ENCODE results near the gene ANKRD13B.
A peak's percentile ranks its signal among the peaks of the same experiment; 100 is the strongest.

ANKRD13B gene

DNA sequence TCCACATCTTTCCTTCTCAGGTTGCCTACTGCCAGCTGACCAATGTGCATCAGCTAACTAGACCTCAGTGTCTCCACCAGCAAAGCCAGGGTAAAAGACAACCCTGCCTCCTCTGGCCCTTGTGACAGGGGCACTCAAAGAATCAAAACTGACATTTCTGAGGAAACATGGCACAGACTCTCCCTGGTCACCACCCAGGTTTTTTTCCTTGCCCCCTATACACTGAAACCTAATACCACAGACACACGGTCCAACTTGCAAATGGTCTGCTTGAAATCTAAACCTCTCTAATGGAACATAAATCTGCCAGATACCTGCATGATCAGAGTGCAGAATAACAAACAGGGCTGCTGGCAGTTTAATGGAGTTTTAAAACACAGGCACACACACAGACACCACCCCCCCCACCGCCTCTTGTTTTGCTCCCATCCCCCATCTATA is 49.3 kb downstream of the ANKRD13B start:
- peak; percentile 47 for ATAC-seq

DNA sequence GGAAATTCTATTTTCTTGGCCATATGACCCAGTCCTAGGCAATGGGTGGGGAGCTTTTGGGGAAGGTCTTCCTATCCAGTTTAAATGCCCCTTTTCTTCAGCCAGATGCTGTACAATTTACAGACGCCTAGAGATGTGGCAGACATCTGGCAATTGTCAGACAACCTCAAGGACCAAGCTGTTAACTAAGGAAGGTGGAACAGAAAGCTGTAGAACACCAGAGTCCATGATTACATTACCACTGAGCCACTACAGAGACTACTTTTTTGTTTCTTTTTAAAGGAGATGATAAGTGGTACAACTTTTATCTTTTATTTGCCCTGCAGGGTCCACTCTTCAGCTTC is 50.9 kb downstream of the ANKRD13B start:
- ATAC-seq = no peak
- TF ChIP-seq PPARA (CRISPR knock-in tag; IDR thresholded peaks at IDR 0.05; ENCODE audit: borderline replicate concordance) (no peak), CSDC2 (CRISPR knock-in tag; IDR thresholded peaks at IDR 0.05) (no peak)
- TF ChIP-seq, protein P1, sequence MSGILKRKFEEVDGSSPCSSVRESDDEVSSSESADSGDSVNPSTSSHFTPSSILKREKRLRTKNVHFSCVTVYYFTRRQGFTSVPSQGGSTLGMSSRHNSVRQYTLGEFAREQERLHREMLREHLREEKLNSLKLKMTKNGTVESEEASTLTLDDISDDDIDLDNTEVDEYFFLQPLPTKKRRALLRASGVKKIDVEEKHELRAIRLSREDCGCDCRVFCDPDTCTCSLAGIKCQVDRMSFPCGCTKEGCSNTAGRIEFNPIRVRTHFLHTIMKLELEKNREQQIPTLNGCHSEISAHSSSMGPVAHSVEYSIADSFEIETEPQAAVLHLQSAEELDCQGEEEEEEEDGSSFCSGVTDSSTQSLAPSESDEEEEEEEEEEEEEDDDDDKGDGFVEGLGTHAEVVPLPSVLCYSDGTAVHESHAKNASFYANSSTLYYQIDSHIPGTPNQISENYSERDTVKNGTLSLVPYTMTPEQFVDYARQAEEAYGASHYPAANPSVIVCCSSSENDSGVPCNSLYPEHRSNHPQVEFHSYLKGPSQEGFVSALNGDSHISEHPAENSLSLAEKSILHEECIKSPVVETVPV (CRISPR knock-in tag; IDR thresholded peaks at IDR 0.05) = no peak
- TF ChIP-seq, protein P2, sequence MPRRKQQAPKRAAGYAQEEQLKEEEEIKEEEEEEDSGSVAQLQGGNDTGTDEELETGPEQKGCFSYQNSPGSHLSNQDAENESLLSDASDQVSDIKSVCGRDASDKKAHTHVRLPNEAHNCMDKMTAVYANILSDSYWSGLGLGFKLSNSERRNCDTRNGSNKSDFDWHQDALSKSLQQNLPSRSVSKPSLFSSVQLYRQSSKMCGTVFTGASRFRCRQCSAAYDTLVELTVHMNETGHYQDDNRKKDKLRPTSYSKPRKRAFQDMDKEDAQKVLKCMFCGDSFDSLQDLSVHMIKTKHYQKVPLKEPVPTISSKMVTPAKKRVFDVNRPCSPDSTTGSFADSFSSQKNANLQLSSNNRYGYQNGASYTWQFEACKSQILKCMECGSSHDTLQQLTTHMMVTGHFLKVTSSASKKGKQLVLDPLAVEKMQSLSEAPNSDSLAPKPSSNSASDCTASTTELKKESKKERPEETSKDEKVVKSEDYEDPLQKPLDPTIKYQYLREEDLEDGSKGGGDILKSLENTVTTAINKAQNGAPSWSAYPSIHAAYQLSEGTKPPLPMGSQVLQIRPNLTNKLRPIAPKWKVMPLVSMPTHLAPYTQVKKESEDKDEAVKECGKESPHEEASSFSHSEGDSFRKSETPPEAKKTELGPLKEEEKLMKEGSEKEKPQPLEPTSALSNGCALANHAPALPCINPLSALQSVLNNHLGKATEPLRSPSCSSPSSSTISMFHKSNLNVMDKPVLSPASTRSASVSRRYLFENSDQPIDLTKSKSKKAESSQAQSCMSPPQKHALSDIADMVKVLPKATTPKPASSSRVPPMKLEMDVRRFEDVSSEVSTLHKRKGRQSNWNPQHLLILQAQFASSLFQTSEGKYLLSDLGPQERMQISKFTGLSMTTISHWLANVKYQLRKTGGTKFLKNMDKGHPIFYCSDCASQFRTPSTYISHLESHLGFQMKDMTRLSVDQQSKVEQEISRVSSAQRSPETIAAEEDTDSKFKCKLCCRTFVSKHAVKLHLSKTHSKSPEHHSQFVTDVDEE (CRISPR knock-in tag; IDR thresholded peaks at IDR 0.05) = no peak

More for the DNA sequence above, 49.3 kb downstream of the ANKRD13B start:
- TF ChIP-seq ZFP3 (CRISPR knock-in tag; IDR thresholded peaks at IDR 0.05) (no peak), TCF4 (CRISPR knock-in tag; IDR thresholded peaks at IDR 0.05; ENCODE audit: borderline replicate concordance) (peak; percentile 33; the same call in 1 of the 2 replicates), ZC3H10 (CRISPR knock-in tag; IDR thresholded peaks at IDR 0.05) (no peak), ISL1 (CRISPR knock-in tag; IDR thresholded peaks at IDR 0.05) (peak; percentile 70), ARNTL (CRISPR knock-in tag; IDR thresholded peaks at IDR 0.05; ENCODE audit: borderline replicate concordance, low read depth) (no peak), SNAI2 (CRISPR knock-in tag; IDR thresholded peaks at IDR 0.05) (no peak), PPARA (CRISPR knock-in tag; IDR thresholded peaks at IDR 0.05; ENCODE audit: borderline replicate concordance) (no peak)
- TF ChIP-seq, protein P2 (CRISPR knock-in tag; IDR thresholded peaks at IDR 0.05) = peak; percentile 81
- TF ChIP-seq, protein P3, sequence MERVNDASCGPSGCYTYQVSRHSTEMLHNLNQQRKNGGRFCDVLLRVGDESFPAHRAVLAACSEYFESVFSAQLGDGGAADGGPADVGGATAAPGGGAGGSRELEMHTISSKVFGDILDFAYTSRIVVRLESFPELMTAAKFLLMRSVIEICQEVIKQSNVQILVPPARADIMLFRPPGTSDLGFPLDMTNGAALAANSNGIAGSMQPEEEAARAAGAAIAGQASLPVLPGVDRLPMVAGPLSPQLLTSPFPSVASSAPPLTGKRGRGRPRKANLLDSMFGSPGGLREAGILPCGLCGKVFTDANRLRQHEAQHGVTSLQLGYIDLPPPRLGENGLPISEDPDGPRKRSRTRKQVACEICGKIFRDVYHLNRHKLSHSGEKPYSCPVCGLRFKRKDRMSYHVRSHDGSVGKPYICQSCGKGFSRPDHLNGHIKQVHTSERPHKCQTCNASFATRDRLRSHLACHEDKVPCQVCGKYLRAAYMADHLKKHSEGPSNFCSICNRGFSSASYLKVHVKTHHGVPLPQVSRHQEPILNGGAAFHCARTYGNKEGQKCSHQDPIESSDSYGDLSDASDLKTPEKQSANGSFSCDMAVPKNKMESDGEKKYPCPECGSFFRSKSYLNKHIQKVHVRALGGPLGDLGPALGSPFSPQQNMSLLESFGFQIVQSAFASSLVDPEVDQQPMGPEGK (CRISPR knock-in tag; IDR thresholded peaks at IDR 0.05; ENCODE audit: borderline replicate concordance) = no peak

DNA sequence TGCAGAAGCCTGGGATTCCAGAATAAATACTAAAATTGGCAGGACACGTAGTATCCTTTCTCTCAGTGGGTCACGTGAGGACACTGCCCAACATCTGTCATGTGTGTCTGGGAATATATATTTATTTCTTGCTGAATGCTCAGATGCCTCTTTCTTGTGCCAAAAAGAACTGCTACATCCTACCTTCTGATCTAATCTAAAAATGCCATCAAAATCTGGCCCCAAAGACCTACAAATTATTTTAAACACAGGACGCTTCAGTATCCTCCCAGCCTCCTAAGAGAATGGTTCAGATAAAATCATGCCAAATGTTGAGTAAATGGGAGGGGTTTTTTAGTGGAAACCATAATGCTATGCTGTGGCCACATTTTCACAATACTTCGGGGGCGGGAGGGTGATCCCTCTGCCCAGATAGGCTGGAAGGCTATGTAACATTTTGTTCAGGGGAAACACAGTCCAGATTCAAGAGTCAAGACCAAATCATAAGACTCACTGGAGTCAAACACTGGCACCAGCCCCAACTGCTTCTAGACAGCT is 52.7 kb downstream of the ANKRD13B start:
- TF ChIP-seq, protein P2 (CRISPR knock-in tag; IDR thresholded peaks at IDR 0.05) = peak; percentile 81
- 0 out of 2 replicates have a peak, but pooled peaks have one; percentile 23 for TF ChIP-seq ZNF8 (CRISPR knock-in tag; IDR thresholded peaks at IDR 0.05)
- no peak for TF ChIP-seq ZC3H10 (CRISPR knock-in tag; IDR thresholded peaks at IDR 0.05)
- TF ChIP-seq, protein P1 (CRISPR knock-in tag; IDR thresholded peaks at IDR 0.05) = no peak
- TF ChIP-seq TCF4 (CRISPR knock-in tag; IDR thresholded peaks at IDR 0.05; ENCODE audit: borderline replicate concordance) = peak; percentile 12; the same call in 1 of the 2 replicates
- TF ChIP-seq ISL1 (CRISPR knock-in tag; IDR thresholded peaks at IDR 0.05) = peak; percentile 60
- TF ChIP-seq ZFP30 (CRISPR knock-in tag; IDR thresholded peaks at IDR 0.05) = no peak
- TF ChIP-seq ESRRG (CRISPR knock-in tag; IDR thresholded peaks at IDR 0.05) = no peak

More for the DNA sequence above, 52.7 kb downstream of the ANKRD13B start:
- peak; percentile 70 for ATAC-seq

All from SK-N-SH treated with all-trans-retinoic acid at 6 μM for 48 hours (cell line).